GM19397 (cell line): ENCODE measurements around the gene GALNT6.
A peak's percentile ranks its signal among the peaks of the same experiment; 100 is the strongest.

ENCODE experiments used
- ATAC-seq: cut with Tn5 transposase; IDR thresholded peaks from one replicate; pipeline ENCODE4 v1.9.1; 2021; ENCODE audit warnings: mild to moderate bottlenecking, moderate library complexity; ENCODE audit not compliant: unreplicated experiment

GALNT6 gene

GRCh38 chr12:51391283-51392123, at the start of gene GALNT6:
Gene GALNT6, minus strand, starts transcription at chr12:51391406. Its CDS starts 11,625 bp downstream, at chr12:51379781.
- ATAC-seq, result peak; percentile 59

GRCh38 chr12:51439330-51439729, 48.1 kb upstream of the GALNT6 start:
- ATAC-seq, result no peak

- ATAC-seq, result no peak
These were observed 46.2 kb upstream of the GALNT6 start for GRCh38 chr12:51437431-51437830.

GRCh38 chr12:51434305-51434704, 43.1 kb upstream of the GALNT6 start:
- no peak for ATAC-seq

GRCh38 chr12:51432921-51433320, 41.7 kb upstream of the GALNT6 start:
- no peak for ATAC-seq

GRCh38 chr12:51430196-51430895, 39.1 kb upstream of the GALNT6 start:
- ATAC-seq, result no peak

GRCh38 chr12:51429700-51430099, 38.5 kb upstream of the GALNT6 start:
- ATAC-seq, result no peak

- no peak for ATAC-seq
These were observed 37.0 kb upstream of the GALNT6 start for GRCh38 chr12:51428256-51428655.

- ATAC-seq, result peak; percentile 89
These were observed 33.7 kb upstream of the GALNT6 start, which contains the start of gene SLC4A8 for GRCh38 chr12:51424662-51425539. Gene SLC4A8, plus strand, starts transcription at chr12:51424831. Its CDS starts 157 bp downstream, at chr12:51424988.

- ATAC-seq, result no peak
These were observed 33.0 kb upstream of the GALNT6 start for GRCh38 chr12:51424094-51424661.

- no peak for ATAC-seq
These were observed 30.2 kb upstream of the GALNT6 start for GRCh38 chr12:51421266-51421884.

GRCh38 chr12:51419425-51420193, 28.4 kb upstream of the GALNT6 start:
- no peak for ATAC-seq

- no peak for ATAC-seq
These were observed 26.6 kb upstream of the GALNT6 start for GRCh38 chr12:51417826-51418225.

- no peak for ATAC-seq
These were observed 24.7 kb upstream of the GALNT6 start for GRCh38 chr12:51415931-51416330.

GRCh38 chr12:51413791-51414190, 22.6 kb upstream of the GALNT6 start:
- ATAC-seq, result no peak

- ATAC-seq, result no peak
These were observed 21.9 kb upstream of the GALNT6 start for GRCh38 chr12:51413149-51413548.

- no peak for ATAC-seq
These were observed 18.6 kb upstream of the GALNT6 start for GRCh38 chr12:51409846-51410245.

- ATAC-seq, result no peak
These were observed 16.4 kb upstream of the GALNT6 start for GRCh38 chr12:51407604-51408003.

- ATAC-seq, result no peak
These were observed 15.7 kb upstream of the GALNT6 start for GRCh38 chr12:51406859-51407258.

- no peak for ATAC-seq
These were observed 15.1 kb upstream of the GALNT6 start for GRCh38 chr12:51406290-51406689.
